H1 (cell line): Measurements from ENCODE around the gene EEF1AKMT3. TPM values are rescaled to one million over a fixed set of nuclear protein-coding genes. Genes with fewer than 3 reads are reported as not detected.

Experiments
- CTCF ChIA-PET: fragments of 300-600 bp; sonication (Branson Sonifier 250); formaldehyde crosslinking; loops from one replicate; lab custom pipeline; 2021; ENCODE audit not compliant: partially characterized antibody; lab: Charles Lee
- POLR2A ChIA-PET: fragments of 300-600 bp; sonication (Branson Sonifier 250); formaldehyde crosslinking; loops from one replicate; lab custom pipeline; 2021; ENCODE audit warnings: inconsistent platforms; ENCODE audit not compliant: partially characterized antibody; lab: Charles Lee
- DNase-seq, 2 experiments: peaks; one replicate each; pipeline versions ENCODE4 v3.0.0 to v3.0.0-alpha.2; 2010 to 2022; ENCODE audit warnings: low spot score in 2 of 2, low read depth in 1 of 2, mixed read lengths in 1 of 2
- FAIRE-seq: peaks from 2 replicates; lab custom pipeline; 2011; peaks lifted over from hg19 to GRCh38; lab: Jason Lieb, UNC
- H2AFZ ChIP-seq: 2 replicates; pipeline ENCODE4 v1.8.1; 2012; ENCODE audit warnings: low read length, inconsistent platforms
- H2AK5ac ChIP-seq: 2 replicates; pipeline ENCODE4 v1.6.1; 2013; ENCODE audit warnings: low read depth, low read length
- H2BK120ac ChIP-seq: replicated peaks from 2 replicates; pipeline ENCODE3; 2013; ENCODE audit warnings: low read depth, low read length, inconsistent platforms
- H2BK12ac ChIP-seq: 2 replicates; pipeline ENCODE4 v1.6.1; 2013; ENCODE audit warnings: low read depth, low read length
- H2BK15ac ChIP-seq: 2 replicates; pipeline ENCODE4 v1.6.1; 2013; ENCODE audit warnings: low read length
- H2BK20ac ChIP-seq: 2 replicates; pipeline ENCODE4 v1.6.1; 2013; ENCODE audit warnings: low read length
- H2BK5ac ChIP-seq: 2 replicates; pipeline ENCODE4 v1.6.1; 2013; ENCODE audit warnings: low read depth, low read length
- H3K14ac ChIP-seq: 2 replicates; pipeline ENCODE4 v1.6.1; 2013; ENCODE audit warnings: inconsistent platforms; ENCODE audit not compliant: insufficient read length
- H3K18ac ChIP-seq: 2 replicates; pipeline ENCODE4 v1.6.1; 2013; ENCODE audit warnings: low read length; ENCODE audit errors: extremely low read depth
- H3K23ac ChIP-seq: 2 replicates; pipeline ENCODE4 v1.6.1; 2013; ENCODE audit warnings: inconsistent platforms; ENCODE audit not compliant: insufficient read length
- H3K23me2 ChIP-seq: 2 replicates; pipeline ENCODE4 v1.6.1; 2013; ENCODE audit warnings: low read depth, low read length
- H3K27ac ChIP-seq: 2 replicates; pipeline ENCODE4 v1.6.1; 2011; ENCODE audit warnings: low read depth, low read length, inconsistent platforms
- H3K27me3 ChIP-seq, 4 experiments: replicated peaks in 1 of 4; 1 replicate in 1 of 4; 2 replicates in 3 of 4; pipeline versions ENCODE4 v1.6.1 to v1.8.1; 2011 to 2013; ENCODE audit warnings: low read length in 3 of 4, mild to moderate bottlenecking in 3 of 4, inconsistent platforms in 2 of 4, mixed read lengths in 2 of 4, moderate library complexity in 1 of 4; ENCODE audit not compliant: control insufficient read depth in 3 of 4, insufficient read depth in 3 of 4; ENCODE audit errors: extremely low read depth in 1 of 4
- H3K36me3 ChIP-seq, 4 experiments: 2 replicates each; pipeline versions ENCODE4 v1.6.1 to v1.8.1; 2011 to 2013; ENCODE audit warnings: mild to moderate bottlenecking in 4 of 4, low read length in 3 of 4, moderate library complexity in 2 of 4, control low read depth in 1 of 4, inconsistent platforms in 1 of 4; ENCODE audit not compliant: insufficient read depth in 4 of 4, control insufficient read depth in 2 of 4
- H3K4ac ChIP-seq: replicated peaks from 2 replicates; pipeline ENCODE3; 2013; ENCODE audit warnings: low read length, low read depth, mixed read lengths, inconsistent platforms; ENCODE audit not compliant: insufficient read length
- H3K4me1 ChIP-seq, 4 experiments: replicated peaks in 1 of 4; 1 replicate in 1 of 4; 2 replicates in 3 of 4; pipeline versions ENCODE4 v1.6.1 to v1.8.1; 2011 to 2013; ENCODE audit warnings: low read length in 3 of 4, inconsistent platforms in 2 of 4, mixed read lengths in 1 of 4; ENCODE audit not compliant: insufficient read depth in 4 of 4, control insufficient read depth in 3 of 4
- H3K4me2 ChIP-seq, 2 experiments: 2 replicates each; pipeline versions ENCODE4 v1.6.1 to v1.8.1; 2011 to 2013; ENCODE audit warnings: low read depth in 2 of 2, low read length in 2 of 2, control low read depth in 1 of 2, inconsistent platforms in 1 of 2, mild to moderate bottlenecking in 1 of 2; ENCODE audit not compliant: insufficient read depth in 1 of 2
- H3K4me3 ChIP-seq, 4 experiments: fragments of 200-600, 300-600 bp in 1 of 4; sonication (generic), shearing (Covaris generic), sonication (Bioruptor Twin) in 1 of 4; 2 replicates each; pipeline versions ENCODE4 v1.5.1 to v1.8.1; 2011 to 2016; ENCODE audit warnings: low read length in 4 of 4, low read depth in 3 of 4, control low read depth in 2 of 4, inconsistent platforms in 2 of 4, mild to moderate bottlenecking in 2 of 4, mixed read lengths in 1 of 4, moderate library complexity in 1 of 4; ENCODE audit not compliant: insufficient read depth in 2 of 4; ENCODE audit errors: extremely low read depth in 1 of 4
- H3K56ac ChIP-seq: replicated peaks from 2 replicates; pipeline ENCODE3; 2013; ENCODE audit warnings: low read depth, mild to moderate bottlenecking, mixed read lengths, low read length, inconsistent platforms; ENCODE audit not compliant: insufficient read length
- H3K79me1 ChIP-seq: 2 replicates; pipeline ENCODE4 v1.6.1; 2013; ENCODE audit warnings: low read depth, low read length, control low read depth
- H3K79me2 ChIP-seq, 2 experiments: 2 replicates each; pipeline versions ENCODE4 v1.6.1 to v1.8.1; 2012 to 2013; ENCODE audit warnings: low read length in 2 of 2, mild to moderate bottlenecking in 2 of 2, inconsistent platforms in 1 of 2; ENCODE audit not compliant: insufficient read depth in 2 of 2, control insufficient read depth in 1 of 2
- H3K9ac ChIP-seq, 4 experiments: replicated peaks in 1 of 4; 1 replicate in 1 of 4; 2 replicates in 3 of 4; pipeline versions ENCODE4 v1.6.1 to v1.8.1; 2011 to 2013; ENCODE audit warnings: low read depth in 3 of 4, low read length in 3 of 4, control low read depth in 2 of 4, mild to moderate bottlenecking in 2 of 4, moderate library complexity in 2 of 4, inconsistent platforms in 1 of 4; ENCODE audit errors: extremely low read depth in 1 of 4
- H3K9me3 ChIP-seq, 2 experiments: 2 replicates each; pipeline versions ENCODE4 v1.6.1 to v1.8.1; 2012 to 2013; ENCODE audit warnings: mild to moderate bottlenecking in 2 of 2, moderate library complexity in 2 of 2, control low read depth in 1 of 2, inconsistent platforms in 1 of 2, low read depth in 1 of 2, low read length in 1 of 2, mixed read lengths in 1 of 2; ENCODE audit not compliant: insufficient read depth in 2 of 2
- H4K20me1 ChIP-seq, 2 experiments: replicated peaks in 1 of 2; 2 replicates each; pipeline versions ENCODE3 to v1.8.1; 2011 to 2013; ENCODE audit warnings: inconsistent platforms in 2 of 2, low read length in 2 of 2, mild to moderate bottlenecking in 1 of 2; ENCODE audit not compliant: insufficient read depth in 2 of 2, control insufficient read depth in 1 of 2
- H4K5ac ChIP-seq: 2 replicates; pipeline ENCODE4 v1.6.1; 2013; ENCODE audit warnings: low read length, low read depth, mixed read lengths, inconsistent platforms; ENCODE audit not compliant: insufficient read length
- H4K8ac ChIP-seq: 2 replicates; pipeline ENCODE4 v1.8.0; 2013; ENCODE audit warnings: mild to moderate bottlenecking, moderate library complexity, low read length, inconsistent platforms; ENCODE audit not compliant: insufficient read depth; ENCODE audit errors: extremely low read depth
- H4K91ac ChIP-seq: replicated peaks from 2 replicates; pipeline ENCODE3; 2013; ENCODE audit warnings: low read length, mixed read lengths, inconsistent platforms; ENCODE audit not compliant: insufficient read length
- CHD1 ChIP-seq: IDR thresholded peaks from 2 replicates; pipeline ENCODE4 v1.6.1; 2012; ENCODE audit warnings: low read depth, low read length, improper control_type of control experiment
- KDM4A ChIP-seq: IDR thresholded peaks from one replicate; pipeline ENCODE4 v1.7.1; 2012; ENCODE audit warnings: low read depth, mild to moderate bottlenecking, moderate library complexity, low read length, inconsistent platforms; ENCODE audit not compliant: severe bottlenecking
- PHF8 ChIP-seq: fragments of 200-600 bp; sonication (generic); conservative IDR thresholded peaks from 2 replicates; pipeline ENCODE4 v1.7.1; 2012; ENCODE audit warnings: low read depth, mild to moderate bottlenecking, inconsistent platforms, low read length, moderate library complexity
- SIRT6 ChIP-seq: IDR thresholded peaks from one replicate; pipeline ENCODE4 v1.7.1; 2012; ENCODE audit warnings: low read length, inconsistent platforms
- SIX5 ChIP-seq: IDR thresholded peaks from 2 replicates; pipeline ENCODE4 v1.6.1; 2011; ENCODE audit warnings: mild to moderate bottlenecking, low read depth, low read length
- WGBS, 2 experiments: shearing (Covaris generic) in 1 of 2; methylation state at CpG; one replicate each; pipeline versions ENCODE4 v1.1.6 to v1.1.7; 2013 to 2015; ENCODE audit warnings: low lambda C conversion rate in 2 of 2, mixed read lengths in 2 of 2, inconsistent platforms in 1 of 2, low coverage in 1 of 2, missing lambda C conversion rate in 1 of 2; ENCODE audit not compliant: insufficient replicate concordance in 2 of 2, insufficient coverage in 1 of 2, insufficient read length in 1 of 2; ENCODE audit errors: extremely low coverage in 1 of 2, missing lambda C conversion rate in 1 of 2; 5-methylcytosine and 5-hydroxymethylcytosine counted together
- polyA plus RNA-seq, 7 experiments: library from polyadenylated mRNA; depleted of rRNA in 3 of 7; stranded (reverse) in 5 of 7; unstranded in 2 of 7; fragments of >200 nt in 5 of 7; fragments of 200-250 nt in 2 of 7; gene quantifications; 1 replicate in 5 of 7; 2 replicates in 1 of 7; 4 replicates in 1 of 7; pipeline versions ENCODE4 v1.2.1 to v1.2.3, GENCODE V29; 2011 to 2013; ENCODE audit warnings: missing spikeins in 2 of 7, mixed read lengths in 2 of 7
- total RNA-seq: library from RNA; stranded (reverse); fragmentation: NEBNext Ultra II Directional; extraction: Animal tissue kit (Norgen Biotek cat#: 25700); gene quantifications from 2 replicates; pipeline ENCODE4 v1.2.1, GENCODE V29; 2021

EEF1AKMT3 gene
- total and polyA plus RNA-seq, 2 of the 8 experiments (the other 6 are each of a cell fraction or from before 2014, with no cell fraction given), result 3.1 to 4.4 TPM

- Histone ChIP-seq H2BK12ac (no peak overlapping the region), H3K27ac (no peak overlapping the region), H3K23me2 (peaks cover 19% of the 10 kb centered on the region), H3K79me1 (no peaks in the 10 kb centered on the region), H2BK20ac (no peak overlapping the region), H3K56ac (no peak overlapping the region), H3K9me3 (no peaks in the 10 kb centered on the region), H2BK5ac (no peak overlapping the region), H3K36me3 (peaks cover 0 to 3% (median 0%) of the 10 kb centered on the region in 4 experiments; a peak in 2 of 8 replicates), H3K18ac (no peak overlapping the region), H3K14ac (no peak overlapping the region), H4K5ac (no peak overlapping the region), H3K4me3 (no peak overlapping the region), H3K4me2 (no peak overlapping the region), H3K79me2 (no peaks in the 10 kb centered on the region), H3K9ac (no peak overlapping the region), H2AFZ (no peak overlapping the region), H4K91ac (no peak overlapping the region), H3K27me3 (peaks cover 22 to 50% (median 40%) of the 10 kb centered on the region in 4 experiments), H2AK5ac (no peak overlapping the region), H4K8ac (no peak overlapping the region), H3K4me1 (peaks cover 8 to 16% (median 13%) of the 10 kb centered on the region in 4 experiments; a peak in 6 of 7 replicates), H2BK15ac (no peak overlapping the region), H4K20me1 (peaks cover 0 to 19% of the 10 kb centered on the region in 2 experiments), H3K23ac (no peak overlapping the region), H3K4ac (no peak overlapping the region), H2BK120ac (no peak overlapping the region)
- ChIA-PET CTCF (interaction anchor here (1.2 to 3.9 kb wide), 8 partner anchors 12 to 71 kb away, joined by 4 to 28 read pairs (median 4); partner anchors contain the start of genes EEF1AKMT3 and METTL1), POLR2A (interaction anchor here (1.0 to 5.4 kb wide), 5 partner anchors 9 to 38 kb away, joined by 3 to 21 read pairs (median 5); partner anchors contain the start of genes CDK4, EEF1AKMT3, METTL1 and TSPAN31)
- TF ChIP-seq PHF8 (no peak), SIX5 (no peak), SIRT6 (no peak), CHD1 (no peak), KDM4A (no peak)
- DNase-seq, result no peak
- FAIRE-seq, result no peak
- WGBS, 2 experiments, result 89% methylated on average over 4 of the region's 4 CpGs; no CpG with 5 or more reads in 1 of the 2 experiments
These were observed 10.9 kb upstream of the EEF1AKMT3 start for GRCh38 chr12:57761391-57761998.
